ENCODE measurements around the gene RPL15. TPM values are rescaled to one million over a fixed set of nuclear protein-coding genes. Genes with fewer than 3 reads are reported as not detected.

The RPL15 gene
- total and polyA plus RNA-seq, 7 donors, result 1,021 to 2,855 (median 1,350) TPM

GRCh38 chr3:23926736-23927135 lies 9.8 kb downstream of the RPL15 start:
- peak; percentile 14 for TF ChIP-seq CTCF (IDR thresholded peaks at IDR 0.05)
- Histone ChIP-seq H3K4me1 (no peaks in the 10 kb centered on the region), H3K9me3 (no peaks in the 10 kb centered on the region), H3K4me3 (no peak overlapping the region), H3K27ac (no peak overlapping the region), H3K27me3 (ENCODE audit: insufficient read depth in 3 of 3, low read length in 2 of 3) (no peaks in the 10 kb centered on the region), H3K36me3 (ENCODE audit: insufficient read depth in 1 of 2, low read depth in 1 of 2) (peaks cover 0 to 17% of the 10 kb centered on the region in 2 donors)
- 79 to 84% (median 81%) methylated on average over 3 of the region's 3 CpGs for whole genome bisulfite sequencing, 3 donors
- ATAC-seq, result no peak
- no peak for DNase-seq
- intact Hi-C loops (cut with DNase I), result no loop called here

- intact Hi-C loops (cut with DNase I), result no loop called here
- no peak for TF ChIP-seq CTCF (IDR thresholded peaks at IDR 0.05)
- no peak overlapping the region for H3K4me3 ChIP-seq
- no peaks in the 10 kb centered on the region for H3K4me1 ChIP-seq
- no peak overlapping the region for H3K27ac ChIP-seq
- H3K27me3 ChIP-seq (ENCODE audit: insufficient read depth in 3 of 3, low read length in 2 of 3), result no peaks in the 10 kb centered on the region
- DNase-seq, result no peak
- WGBS, 3 donors, result 79 to 86% (median 83%) methylated on average over 6 to 8 of the region's 8 CpGs
- no peaks in the 10 kb centered on the region for H3K9me3 ChIP-seq
- peaks cover 0 to 5% of the 10 kb centered on the region in 2 donors for H3K36me3 ChIP-seq (ENCODE audit: insufficient read depth in 1 of 2, low read depth in 1 of 2)
- no peak for ATAC-seq
Measured at GRCh38 chr3:23928524-23928923, 11.6 kb downstream of the RPL15 start.

GRCh38 chr3:23931597-23931996 lies 14.7 kb downstream of the RPL15 start:
- ATAC-seq (no peak), DNase-seq (no peak)
- Histone ChIP-seq H3K4me1 (no peaks in the 10 kb centered on the region), H3K27me3 (ENCODE audit: insufficient read depth in 3 of 3, low read length in 2 of 3) (no peaks in the 10 kb centered on the region), H3K4me3 (no peak overlapping the region), H3K9me3 (no peaks in the 10 kb centered on the region), H3K36me3 (ENCODE audit: insufficient read depth in 1 of 2, low read depth in 1 of 2) (no peaks in the 10 kb centered on the region), H3K27ac (no peak overlapping the region)
- intact Hi-C loops (cut with DNase I), result no loop called here
- 72 to 88% (median 88%) methylated on average over 3 of the region's 3 CpGs for WGBS, 3 donors
- no peak for TF ChIP-seq CTCF (IDR thresholded peaks at IDR 0.05)

- Histone ChIP-seq H3K9me3 (no peaks in the 10 kb centered on the region), H3K27me3 (ENCODE audit: insufficient read depth in 3 of 3, low read length in 2 of 3) (no peaks in the 10 kb centered on the region), H3K4me3 (no peak overlapping the region), H3K4me1 (no peaks in the 10 kb centered on the region), H3K27ac (no peak overlapping the region), H3K36me3 (ENCODE audit: insufficient read depth in 1 of 2, low read depth in 1 of 2) (no peaks in the 10 kb centered on the region)
- no peak for ATAC-seq
- DNase-seq, result no peak
- WGBS, 3 donors, result 79 to 87% (median 87%) methylated on average over 4 of the region's 4 CpGs
- TF ChIP-seq CTCF (IDR thresholded peaks at IDR 0.05), result no peak
- intact Hi-C loops (cut with DNase I), result no loop called here
Measured at GRCh38 chr3:23932571-23932970, 15.6 kb downstream of the RPL15 start.

GRCh38 chr3:23934253-23934652 lies 17.3 kb downstream of the RPL15 start:
- intact Hi-C loops (cut with DNase I), result no loop called here
- DNase-seq (no peak), ATAC-seq (no peak)
- Histone ChIP-seq H3K4me1 (no peaks in the 10 kb centered on the region), H3K27me3 (ENCODE audit: insufficient read depth in 3 of 3, low read length in 2 of 3) (no peaks in the 10 kb centered on the region), H3K9me3 (no peaks in the 10 kb centered on the region), H3K27ac (no peak overlapping the region), H3K4me3 (no peak overlapping the region), H3K36me3 (ENCODE audit: insufficient read depth in 1 of 2, low read depth in 1 of 2) (no peaks in the 10 kb centered on the region)
- WGBS, 3 donors, result 59 to 64% (median 62%) methylated on average over 4 of the region's 4 CpGs
- TF ChIP-seq CTCF (IDR thresholded peaks at IDR 0.05), result no peak

Data from psoas muscle (tissue), 8 donors.